Type B pancreatic cell (in vitro differentiated cells): ENCODE measurements around the gene PILRA. TPM values are rescaled to one million over a fixed set of nuclear protein-coding genes. Genes with fewer than 3 reads are reported as not detected.
A peak's percentile ranks its signal among the peaks of the same experiment; 100 is the strongest.
"Not testable (repeated sequence)": the region's sequence is repeated elsewhere in the genome, so short reads cannot be mapped to it uniquely, and the experiment has no call there.

Experiments
- DNase-seq: peaks from one replicate; pipeline ENCODE4 v3.0.0; 2021; ENCODE audit warnings: mixed read lengths; ENCODE audit not compliant: unreplicated experiment; ENCODE audit errors: extremely low spot score
- H3K27ac Mint-ChIP-seq: 2 replicates; pipeline ENCODE4 v1.8.0; 2021; ENCODE audit warnings: mild to moderate bottlenecking, mixed read lengths
- H3K27me3 Mint-ChIP-seq: 2 replicates; pipeline ENCODE4 v1.8.0; 2021; ENCODE audit warnings: mixed read lengths
- H3K36me3 Mint-ChIP-seq: 2 replicates; pipeline ENCODE4 v1.8.0; 2021; ENCODE audit warnings: mixed read lengths
- H3K4me1 Mint-ChIP-seq: one replicate; pipeline ENCODE4 v1.8.0; 2021; ENCODE audit warnings: mixed read lengths; ENCODE audit not compliant: unreplicated experiment
- H3K4me3 Mint-ChIP-seq: 2 replicates; pipeline ENCODE4 v1.8.0; 2021; ENCODE audit warnings: mild to moderate bottlenecking, mixed read lengths
- H3K9me3 Mint-ChIP-seq: 2 replicates; pipeline ENCODE4 v1.8.0; 2021; ENCODE audit warnings: mixed read lengths
- CTCF ChIP-seq: fragments of 200-600 bp; sonication (generic); conservative IDR thresholded peaks from 2 replicates; pipeline ENCODE4 v1.5.0; 2021; ENCODE audit warnings: antibody characterized with exemption, mild to moderate bottlenecking
- long read RNA-seq: library from polyadenylated mRNA; unstranded; transcript quantifications from one replicate; pipeline ENCODE4 v2.0.0, GENCODE V29; 2020
- total RNA-seq: library from RNA; stranded (reverse); gene quantifications from 2 replicates; pipeline ENCODE4 v1.2.1, GENCODE V29; 2021; ENCODE audit warnings: low replicate concordance

PILRA gene
- total RNA-seq, result 2.1 and 2.8 TPM in 2 replicates
- long read RNA-seq, result 0 reads

GRCh38 chr7:100373261-100373831, at the start of gene PILRA:
TSS of gene PILRA (plus strand) at chr7:100373487. CDS start at chr7:100373657, 170 bp downstream.
- no peak within 1 kb of the TSS for H3K27ac Mint-ChIP-seq
- no peak for DNase-seq
- H3K4me1 Mint-ChIP-seq, result peaks cover 11% of the 10 kb centered on the region
- no peaks in the 10 kb centered on the region for H3K27me3 Mint-ChIP-seq
- TF ChIP-seq CTCF, result no peak
- no peaks in the 10 kb centered on the region for H3K36me3 Mint-ChIP-seq
- H3K9me3 Mint-ChIP-seq, result no peaks in the 10 kb centered on the region
- no peak within 1 kb of the TSS for H3K4me3 Mint-ChIP-seq

- H3K4me3 Mint-ChIP-seq, H3K27me3 Mint-ChIP-seq, H3K4me1 Mint-ChIP-seq: not testable (repeated sequence)
These were observed 49.1 kb upstream of the PILRA start for GRCh38 chr7:100324194-100324593.

GRCh38 chr7:100325671-100326070, 47.6 kb upstream of the PILRA start:
- H3K36me3 Mint-ChIP-seq, H3K4me1 Mint-ChIP-seq, H3K4me3 Mint-ChIP-seq, H3K27ac Mint-ChIP-seq, H3K27me3 Mint-ChIP-seq, DNase-seq, H3K9me3 Mint-ChIP-seq: not testable (repeated sequence)

More at GRCh38 chr7:100324194-100324593, 49.1 kb upstream of the PILRA start:
- H3K9me3 Mint-ChIP-seq, DNase-seq, H3K27ac Mint-ChIP-seq: not testable (repeated sequence)
- H3K36me3 Mint-ChIP-seq, result peaks cover 12% of the 10 kb centered on the region

- H3K36me3 Mint-ChIP-seq, DNase-seq, H3K4me3 Mint-ChIP-seq, H3K9me3 Mint-ChIP-seq, H3K27me3 Mint-ChIP-seq, H3K27ac Mint-ChIP-seq, H3K4me1 Mint-ChIP-seq: not testable (repeated sequence)
These were observed 46.4 kb upstream of the PILRA start for GRCh38 chr7:100326914-100327313.

GRCh38 chr7:100335566-100336466, 37.5 kb upstream of the PILRA start:
- H3K9me3 Mint-ChIP-seq, H3K4me1 Mint-ChIP-seq, H3K36me3 Mint-ChIP-seq, H3K27me3 Mint-ChIP-seq: not testable (repeated sequence)
- Mint-ChIP-seq H3K27ac (peak overlapping the region; percentile 99), H3K4me3 (peak overlapping the region; percentile 96)
- peak; percentile 91 for DNase-seq

- not testable (repeated sequence) for H3K4me1 Mint-ChIP-seq, DNase-seq, H3K4me3 Mint-ChIP-seq, H3K36me3 Mint-ChIP-seq, H3K27me3 Mint-ChIP-seq, H3K9me3 Mint-ChIP-seq
- H3K27ac Mint-ChIP-seq, result peak overlapping the region; percentile 75
These were observed 35.1 kb upstream of the PILRA start for GRCh38 chr7:100338083-100338696.

GRCh38 chr7:100341286-100341685, 32.0 kb upstream of the PILRA start:
- not testable (repeated sequence) for DNase-seq, H3K36me3 Mint-ChIP-seq, H3K27me3 Mint-ChIP-seq, H3K4me1 Mint-ChIP-seq, H3K9me3 Mint-ChIP-seq
- H3K27ac Mint-ChIP-seq, result peak overlapping the region; percentile 91
- H3K4me3 Mint-ChIP-seq, result peak overlapping the region; percentile 54

- H3K4me3 Mint-ChIP-seq, result no peak overlapping the region
- no peaks in the 10 kb centered on the region for H3K27me3 Mint-ChIP-seq
- H3K9me3 Mint-ChIP-seq, result no peaks in the 10 kb centered on the region
- DNase-seq, result no peak
- H3K36me3 Mint-ChIP-seq, result peaks cover 12% of the 10 kb centered on the region
- H3K4me1 Mint-ChIP-seq, result peaks cover 7% of the 10 kb centered on the region
- TF ChIP-seq CTCF, result no peak
- no peak overlapping the region for H3K27ac Mint-ChIP-seq
These were observed 30.5 kb upstream of the PILRA start for GRCh38 chr7:100342765-100343164.

GRCh38 chr7:100344124-100344559, 29.1 kb upstream of the PILRA start:
- not testable (repeated sequence) for H3K4me3 Mint-ChIP-seq, H3K4me1 Mint-ChIP-seq, H3K27me3 Mint-ChIP-seq, H3K9me3 Mint-ChIP-seq
- H3K36me3 Mint-ChIP-seq, result peaks cover 16% of the 10 kb centered on the region
- peak; percentile 39 for DNase-seq
- peak overlapping the region; percentile 52 for H3K27ac Mint-ChIP-seq
